Measurements from ENCODE around the gene FAT4.

DNA sequence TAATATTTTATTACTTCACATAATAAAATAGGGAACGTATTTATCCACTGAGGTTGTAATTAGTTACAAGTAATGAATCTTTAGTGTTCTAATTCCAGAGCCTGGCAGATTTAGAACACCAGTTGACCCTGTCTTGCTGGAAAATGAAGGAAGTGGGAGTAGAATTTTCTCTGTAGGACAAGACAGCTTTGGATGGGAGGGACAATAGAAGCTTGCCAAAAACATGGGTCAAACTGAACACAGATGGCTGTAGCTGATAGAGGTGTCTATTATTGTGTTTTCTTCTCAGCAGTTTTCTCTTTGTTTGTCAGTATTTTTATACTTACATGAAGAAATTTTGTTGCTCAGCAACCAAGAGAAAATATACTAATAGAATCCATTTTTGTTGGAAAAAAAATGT lies 20.2 kb downstream of the FAT4 start:
- TF ChIP-seq CTCF (IDR thresholded peaks at IDR 0.05; ENCODE audit: control extremely low read depth in 1 of 3, insufficient read depth in 1 of 3, low read depth in 1 of 3, low read length in 3 of 3): no peak
- TF ChIP-seq BRCA1 (IDR thresholded peaks at IDR 0.05; ENCODE audit: low read depth, low read length): no peak
- TF ChIP-seq PHF8 (conservative IDR thresholded peaks at IDR 0.05; ENCODE audit: low read depth, low read length): no peak
- no peak for TF ChIP-seq POLR2AphosphoS5 (IDR thresholded peaks at IDR 0.05; ENCODE audit: low read depth, low read length)
- TF ChIP-seq KDM1A (IDR thresholded peaks at IDR 0.05; ENCODE audit: borderline replicate concordance, low read length): no peak
- TF ChIP-seq RXRA (IDR thresholded peaks at IDR 0.05; ENCODE audit: insufficient read depth, low read depth, low read length): no peak
- TF ChIP-seq EZH2 (IDR thresholded peaks at IDR 0.05; ENCODE audit: low read depth, low read length, severe bottlenecking): no peak
- no peak for TF ChIP-seq SP1 (IDR thresholded peaks at IDR 0.05; ENCODE audit: low read depth, low read length)
- no peak for TF ChIP-seq CTBP2 (IDR thresholded peaks at IDR 0.05; ENCODE audit: borderline replicate concordance, insufficient read depth, insufficient read length, low read length)
- TF ChIP-seq MAX (IDR thresholded peaks at IDR 0.05): no peak
- TF ChIP-seq POLR2A (IDR thresholded peaks at IDR 0.05; ENCODE audit: control extremely low read depth in 1 of 2, low read depth in 2 of 2, low read length in 2 of 2): no peak
- no peak for TF ChIP-seq EP300 (IDR thresholded peaks at IDR 0.05; ENCODE audit: borderline replicate concordance in 1 of 2, low read depth in 2 of 2, low read length in 2 of 2)
